HUDEP-2 (cell line): ENCODE results near the gene CACNA1S.

Experiments used
- DNase-seq, 76 experiments: peaks; one replicate each; lab custom pipeline; 2025; ENCODE audit not compliant: unreplicated experiment in 76 of 76; lab: John Stamatoyannopoulos, UW

Gene CACNA1S

DNA sequence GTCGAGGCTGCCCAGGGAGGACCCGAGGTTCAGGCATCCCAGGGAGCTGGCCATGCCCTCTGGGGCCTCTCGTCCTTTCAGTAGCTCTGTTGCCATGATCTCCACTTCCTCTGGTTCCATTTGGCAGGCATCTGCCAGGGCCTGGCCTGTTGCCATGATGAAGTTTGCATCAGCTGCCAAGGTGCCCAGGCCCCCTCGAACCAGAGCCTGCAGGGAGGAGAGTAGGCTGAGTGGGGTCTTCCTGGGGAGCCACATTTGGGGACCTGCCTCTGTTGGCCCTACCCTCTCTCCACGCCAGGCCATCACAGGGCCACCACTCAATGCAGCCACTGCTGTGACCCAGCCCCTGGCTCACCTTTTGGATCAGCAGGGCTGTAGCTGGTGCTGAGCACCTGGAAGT lies 72.3 kb downstream of the CACNA1S start:
- no peak for DNase-seq

DNA sequence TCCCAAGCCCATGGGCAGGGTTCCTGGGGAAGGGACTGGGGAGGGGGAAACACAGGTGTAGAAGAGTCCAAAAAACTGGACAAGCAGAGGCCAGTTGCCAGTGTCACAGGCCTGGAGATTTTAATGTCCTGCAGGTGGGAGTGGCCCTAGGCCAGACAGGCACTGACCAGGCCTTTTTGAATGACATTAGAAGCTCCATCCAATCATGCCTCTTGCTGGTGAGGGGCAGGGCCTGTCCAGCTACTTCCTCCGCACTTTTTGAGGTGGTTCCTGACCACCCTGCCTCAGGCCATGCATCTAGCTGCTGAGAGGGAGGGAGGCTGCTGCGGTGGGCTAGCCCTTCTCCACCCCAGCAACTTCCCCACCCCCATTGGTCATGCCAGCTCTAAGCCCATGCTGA lies 72.8 kb downstream of the CACNA1S start:
- DNase-seq: no peak

DNA sequence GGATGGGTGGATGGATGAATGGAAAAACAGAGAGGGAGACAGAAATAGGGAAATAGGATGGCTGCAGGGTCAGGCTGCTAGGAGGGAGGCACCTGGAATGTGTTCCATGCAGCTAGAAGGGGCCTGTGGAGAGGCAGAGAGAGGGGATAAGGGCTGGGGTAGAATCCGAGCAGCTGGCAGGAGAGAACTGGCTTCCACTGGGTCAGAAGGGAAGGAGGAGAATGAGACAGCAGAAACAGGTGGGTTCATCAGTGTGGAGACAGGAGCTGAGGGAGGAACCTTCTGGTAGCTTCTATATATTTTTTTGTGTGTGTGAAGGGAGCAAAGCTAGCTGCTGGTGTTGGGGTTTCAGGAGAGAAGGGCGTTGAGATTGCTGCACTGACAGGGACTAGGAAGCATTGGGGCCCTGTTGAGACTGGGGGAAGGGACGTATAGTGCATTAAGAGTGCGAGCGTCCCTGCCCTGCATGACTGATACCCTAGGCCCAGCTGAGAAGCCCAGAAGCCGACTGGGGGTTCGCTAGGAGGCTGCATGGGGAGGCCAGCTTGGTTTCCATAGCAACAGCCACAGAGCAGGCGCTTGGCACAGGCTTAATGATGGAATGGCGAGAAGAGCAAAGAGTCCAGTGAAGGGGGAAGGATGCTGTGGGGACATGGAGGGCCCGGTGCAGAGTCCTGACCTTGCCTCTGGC lies 73.9 kb downstream of the CACNA1S start:
- DNase-seq: no peak

DNA sequence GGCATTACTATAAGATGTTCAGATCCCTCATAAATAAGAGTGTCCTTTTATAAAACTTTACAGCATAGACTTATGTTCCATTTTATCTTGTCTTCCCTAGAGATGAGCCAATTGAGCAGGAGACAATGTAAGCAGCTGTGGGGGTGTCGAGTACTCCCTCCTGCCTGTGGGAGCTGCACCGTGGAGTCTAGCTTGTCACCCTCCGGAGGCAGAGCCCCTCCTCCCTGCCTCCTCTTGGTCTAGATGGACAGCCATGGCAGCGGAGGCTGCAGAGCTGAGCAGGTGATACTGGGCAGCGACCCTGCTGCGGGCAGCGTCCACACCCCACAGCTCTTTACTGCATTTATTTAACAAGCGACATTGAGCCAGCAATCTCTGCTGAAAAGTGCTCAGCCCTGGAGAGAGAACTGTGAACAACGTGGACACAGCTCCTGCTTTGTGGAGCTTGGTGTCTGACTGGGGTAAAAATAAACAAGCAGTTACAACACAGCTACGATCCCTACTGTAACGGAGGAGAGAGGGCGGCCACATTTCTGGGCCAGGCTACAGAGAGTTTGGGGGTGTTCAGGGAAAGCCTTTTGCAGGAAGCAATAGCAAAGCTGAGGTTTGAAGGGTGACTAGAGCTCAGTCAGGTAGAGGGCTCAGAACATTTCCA lies 75.9 kb downstream of the CACNA1S start:
- no peak for DNase-seq

DNA sequence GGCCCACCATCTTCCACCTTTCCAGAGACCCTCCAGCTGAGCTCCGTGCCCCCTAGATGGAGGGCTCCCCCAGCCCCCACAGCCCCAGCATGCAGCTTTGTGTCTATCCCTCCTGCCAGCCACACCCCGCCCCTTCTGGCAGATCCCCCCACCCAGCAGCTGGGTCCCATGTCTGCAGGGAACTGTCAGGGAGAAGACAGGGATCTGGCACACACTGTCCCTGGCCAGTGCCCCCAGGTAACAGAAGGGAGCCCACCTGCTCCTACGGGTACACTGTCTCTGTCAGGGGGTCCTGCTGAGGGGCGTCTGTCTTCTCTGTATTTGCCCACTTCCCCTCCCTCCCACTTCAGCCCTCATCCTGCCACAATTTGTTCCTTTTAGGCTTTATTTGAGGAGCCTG lies 77.6 kb downstream of the CACNA1S start:
- DNase-seq: no peak

DNA sequence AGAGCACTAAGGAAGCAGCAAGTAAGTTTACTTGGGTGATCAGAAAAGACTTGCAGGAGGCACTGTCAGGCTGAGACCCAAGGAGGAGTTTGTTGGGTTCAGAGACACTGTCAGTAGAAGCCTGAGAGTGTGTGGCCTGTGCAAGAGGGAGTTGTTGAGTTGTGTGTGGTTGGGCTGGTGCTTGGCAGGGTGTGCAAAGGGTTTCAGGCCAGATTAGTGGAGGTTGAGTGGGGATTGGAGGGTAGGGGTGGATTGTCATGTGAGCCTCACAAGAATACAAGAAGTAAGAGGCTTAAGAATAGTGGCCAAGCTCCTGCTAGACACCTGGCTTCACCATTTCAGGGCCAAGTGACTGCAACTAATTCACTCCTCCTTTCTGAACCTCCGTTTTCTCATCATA lies 79.8 kb downstream of the CACNA1S start:
- DNase-seq: no peak

DNA sequence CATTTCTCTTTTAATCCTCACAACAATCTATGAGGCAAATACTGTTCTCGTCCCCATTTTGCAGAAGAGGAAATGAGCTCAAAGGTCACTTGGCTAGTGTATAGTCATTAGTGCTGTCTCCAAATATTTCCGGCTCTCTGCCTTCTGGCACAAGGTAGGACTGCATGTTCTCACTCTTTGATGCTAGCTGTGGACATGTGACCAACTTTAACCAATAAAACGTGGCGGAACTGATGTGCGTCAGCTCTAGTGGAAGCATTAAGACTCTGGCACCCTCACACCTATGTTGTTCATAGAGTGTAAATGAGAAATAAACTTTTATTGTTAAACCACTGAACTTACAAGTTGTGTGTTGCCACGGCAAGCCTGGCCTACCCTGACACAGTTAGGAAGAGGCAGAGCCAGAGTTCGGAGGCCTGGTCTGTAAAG lies 83.8 kb downstream of the CACNA1S start:
- no peak for DNase-seq

DNA sequence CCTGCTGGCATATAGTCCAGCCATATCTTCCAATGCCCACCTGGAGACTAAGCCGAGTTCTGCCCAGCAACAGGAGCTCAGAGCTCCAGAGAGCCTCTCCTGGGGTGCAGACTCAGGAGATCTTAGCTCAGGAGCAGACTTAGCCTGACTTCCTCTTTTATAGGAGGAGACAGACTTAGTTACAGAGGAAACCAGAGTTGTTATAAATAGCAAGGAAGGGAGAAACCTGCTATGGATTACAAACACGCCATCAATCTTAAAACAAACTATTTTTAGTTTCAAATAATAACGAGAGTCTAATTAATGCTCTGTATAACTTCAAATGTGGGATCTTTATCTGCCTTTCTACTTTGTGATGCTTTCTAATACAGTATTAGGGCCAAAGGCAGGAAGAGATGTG lies 85.4 kb downstream of the CACNA1S start:
- no peak for DNase-seq

DNA sequence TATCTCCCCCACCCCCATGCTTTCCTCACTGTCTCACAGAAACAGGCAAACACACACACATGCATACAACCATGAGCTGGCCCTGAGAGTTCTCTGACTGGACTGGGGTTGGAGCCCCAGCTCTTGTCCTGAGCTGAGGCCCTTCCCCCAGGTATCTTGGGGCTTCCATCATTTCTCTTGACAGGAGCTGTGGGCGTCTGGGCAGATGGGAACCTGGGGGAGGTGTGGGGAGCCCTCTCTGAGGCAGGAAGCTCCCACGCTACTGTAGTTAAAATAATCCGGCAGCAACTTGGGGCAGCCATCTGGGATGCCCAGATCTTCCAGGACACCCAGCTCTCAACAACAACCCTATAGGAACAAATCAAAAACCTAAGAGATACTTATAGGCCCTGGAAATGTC lies 86.0 kb downstream of the CACNA1S start:
- no peak for DNase-seq

DNA sequence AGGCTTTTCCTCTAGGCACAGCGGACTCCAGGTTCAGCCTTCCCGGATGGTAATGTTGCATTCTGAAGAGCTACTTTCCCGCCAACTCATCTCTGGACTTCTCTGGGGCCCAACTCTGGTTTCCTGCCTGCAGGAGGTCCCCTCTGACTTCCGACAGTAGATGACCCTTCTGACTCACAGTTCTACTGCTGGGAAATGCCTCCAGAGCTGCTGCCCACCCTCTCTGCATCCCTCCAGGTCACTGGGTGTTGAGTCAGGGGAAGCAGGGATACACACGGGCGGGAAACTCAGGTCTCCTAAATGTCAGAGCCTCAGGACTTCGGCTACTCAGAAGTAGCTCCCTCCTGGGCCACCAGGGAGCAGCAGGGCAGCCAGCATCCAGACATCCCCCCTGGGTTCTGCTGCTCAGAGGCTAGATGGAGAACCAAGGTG lies 86.6 kb downstream of the CACNA1S start:
- DNase-seq: no peak

DNA sequence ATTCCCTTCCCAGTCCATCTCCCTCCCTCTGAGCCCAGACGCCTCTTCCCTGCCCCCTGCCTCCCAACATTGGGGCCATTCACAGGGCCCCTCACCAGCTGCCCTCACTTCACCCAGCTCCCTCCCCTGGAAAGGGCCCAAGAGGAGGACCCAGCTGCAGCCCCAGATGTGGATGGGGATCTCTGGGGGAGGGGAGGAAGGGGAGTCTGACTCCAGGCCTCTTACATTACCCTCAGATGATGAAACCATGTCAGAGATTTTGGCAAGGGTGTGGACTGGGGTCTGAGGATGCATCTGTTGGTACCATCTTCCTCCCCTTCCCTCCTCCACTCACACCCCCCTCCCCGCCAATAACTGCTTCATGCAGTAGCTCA lies 87.6 kb downstream of the CACNA1S start:
- no peak for DNase-seq

DNA sequence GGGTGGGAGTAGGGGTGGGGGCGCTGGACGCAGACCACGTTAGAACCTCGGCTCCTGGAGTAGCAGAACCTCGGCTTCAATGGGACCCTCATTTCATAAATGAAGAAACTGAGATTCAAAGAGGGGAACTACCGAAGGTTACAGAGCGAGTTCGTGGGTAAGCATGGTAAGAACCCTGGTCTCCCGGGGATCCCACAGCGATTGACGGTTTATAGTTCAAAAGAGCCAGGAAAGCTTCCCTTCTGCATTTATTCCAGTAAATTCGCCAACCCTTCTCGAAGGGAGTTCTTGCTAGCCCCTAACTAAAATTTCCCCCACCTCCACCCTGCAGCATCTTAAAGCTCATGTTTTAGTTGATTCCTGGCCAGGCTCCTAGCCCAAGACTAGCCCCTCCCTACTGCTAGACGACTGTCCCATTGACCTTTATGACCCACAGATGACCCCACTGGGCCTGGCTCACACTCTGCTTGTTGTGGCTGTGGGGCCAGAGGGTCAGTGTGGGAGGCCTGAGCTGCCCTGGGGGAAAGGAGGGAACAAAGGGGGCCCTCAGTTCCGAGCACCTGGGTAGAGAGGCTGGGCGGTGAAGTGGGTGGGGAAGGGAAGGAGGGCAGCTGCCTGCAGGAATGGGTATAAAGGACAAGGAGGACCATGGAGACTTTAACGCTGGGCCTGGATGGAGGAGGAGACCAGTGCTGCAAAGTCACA lies 88.2 kb downstream of the CACNA1S start:
- no peak for DNase-seq

DNA sequence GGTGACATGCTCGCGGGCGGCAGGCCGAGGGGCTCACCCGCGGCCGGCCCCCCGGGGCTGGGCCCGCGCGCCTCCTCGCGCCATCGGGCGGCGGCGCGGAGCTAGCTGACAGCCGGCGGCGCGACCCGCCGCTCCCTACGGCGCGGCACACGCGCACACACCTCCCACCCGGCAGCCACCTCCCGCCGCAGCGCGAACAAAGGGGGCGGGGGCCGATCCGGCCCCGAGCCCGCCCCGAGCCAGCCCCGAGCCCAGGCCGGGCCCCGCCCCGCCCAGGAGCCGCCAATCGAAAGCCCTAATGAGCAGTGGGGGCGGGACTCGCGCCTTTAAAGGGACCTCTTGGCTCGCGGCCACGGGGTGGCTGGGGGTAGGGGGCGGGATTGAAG lies 88.7 kb downstream of the CACNA1S start, which contains the start of gene KIF21B:
KIF21B (minus strand) TSS at position 198 of the 386 bp plus-strand sequence. CDS start 331 bp downstream, outside the sequence.
- peak in 56 of 76 experiments; percentile 2 to 72 (median 44) for DNase-seq

DNA sequence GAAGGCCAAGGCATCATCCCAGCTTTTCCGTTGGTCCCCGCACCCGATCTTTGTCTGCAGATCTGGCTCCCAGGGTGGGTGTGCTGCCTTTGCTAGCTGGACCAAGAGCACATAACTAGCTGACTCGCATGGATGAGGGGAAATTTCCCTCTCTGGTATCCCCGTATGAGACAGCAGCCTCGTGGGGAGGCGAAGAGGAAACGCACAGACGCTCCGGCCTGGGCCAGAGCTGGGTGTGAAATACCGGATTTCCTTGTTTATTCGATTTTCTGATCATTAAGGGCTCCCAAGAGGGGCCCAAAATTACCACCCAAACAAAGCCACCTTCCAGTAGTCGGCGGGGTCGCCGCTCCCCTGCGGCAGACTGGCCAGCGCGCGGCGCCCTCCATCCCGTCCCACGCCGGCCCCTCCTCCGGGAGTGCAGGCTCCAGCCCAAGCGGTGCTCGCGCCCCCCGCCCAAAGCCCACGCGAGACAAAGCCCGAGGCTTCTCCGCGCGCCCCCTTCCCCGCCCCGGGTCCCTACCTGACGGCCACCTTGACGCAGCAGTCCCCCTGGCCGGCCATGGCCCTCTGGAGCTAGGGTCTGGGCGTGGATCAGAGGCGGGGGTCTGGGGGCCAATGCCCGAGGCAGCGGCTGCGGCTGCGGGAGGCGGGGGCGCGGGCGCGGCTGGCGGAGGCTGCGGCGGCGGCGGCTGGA lies 89.3 kb downstream of the CACNA1S start:
- no peak for DNase-seq

DNA sequence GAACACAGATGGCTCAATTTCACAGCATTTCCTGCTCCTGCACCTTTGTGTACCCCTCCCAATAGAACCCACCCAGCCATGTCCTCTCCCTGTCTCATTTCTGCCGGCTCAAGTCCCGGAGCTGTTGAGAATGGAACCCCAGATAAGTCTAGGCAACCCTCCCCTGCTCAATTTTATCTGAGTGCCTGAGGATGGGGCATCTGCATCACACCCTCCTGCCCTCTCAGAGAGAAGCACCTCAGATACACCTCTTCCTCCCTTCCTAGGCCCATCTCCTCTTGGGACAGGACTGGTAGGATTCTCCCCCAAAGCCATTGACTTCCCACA lies 89.8 kb downstream of the CACNA1S start:
- DNase-seq: peak in 4 of 76 experiments; percentile 14 to 26 (median 20)

DNA sequence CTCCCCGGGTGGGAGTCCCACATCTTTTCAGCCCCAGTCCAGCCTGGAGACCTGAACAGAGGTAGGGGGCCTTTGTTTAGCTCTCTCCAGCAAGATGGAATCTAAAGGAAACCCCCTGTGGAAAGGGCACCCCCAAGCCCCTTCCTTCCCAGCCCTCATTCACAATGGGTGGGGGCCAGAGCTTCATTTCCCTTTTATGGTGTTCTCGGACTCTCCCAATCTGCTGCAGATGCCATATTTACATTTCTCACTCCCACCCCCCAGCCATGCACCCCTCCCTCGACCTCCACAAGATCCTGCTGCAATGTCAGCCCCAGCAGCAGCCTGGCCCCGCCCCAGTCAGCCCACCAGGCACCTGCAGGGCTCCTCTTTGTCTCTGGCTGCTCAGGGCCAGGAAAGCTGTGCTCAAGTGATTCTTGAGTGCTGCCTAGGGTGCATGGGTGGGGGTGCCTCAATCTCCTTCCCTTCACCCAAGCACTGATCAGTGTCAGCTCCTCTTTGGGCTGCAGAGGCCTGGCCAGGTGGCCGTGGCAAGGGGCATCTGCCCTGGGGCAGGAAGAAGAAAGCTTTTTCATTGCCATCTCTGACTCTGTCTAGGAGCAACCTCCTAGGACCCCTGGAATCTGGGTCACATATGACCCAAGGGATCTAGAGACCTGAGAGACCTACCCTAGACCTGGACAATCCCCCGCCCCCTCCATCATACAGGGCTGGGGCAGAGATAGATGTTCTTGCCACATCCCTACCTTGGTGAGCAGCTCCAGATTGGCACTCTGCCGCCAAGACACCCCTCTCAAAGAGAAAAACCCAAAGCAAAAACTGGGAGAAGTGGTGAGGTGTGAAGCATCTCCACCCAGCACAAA lies 90.4 kb downstream of the CACNA1S start:
- no peak for DNase-seq

DNA sequence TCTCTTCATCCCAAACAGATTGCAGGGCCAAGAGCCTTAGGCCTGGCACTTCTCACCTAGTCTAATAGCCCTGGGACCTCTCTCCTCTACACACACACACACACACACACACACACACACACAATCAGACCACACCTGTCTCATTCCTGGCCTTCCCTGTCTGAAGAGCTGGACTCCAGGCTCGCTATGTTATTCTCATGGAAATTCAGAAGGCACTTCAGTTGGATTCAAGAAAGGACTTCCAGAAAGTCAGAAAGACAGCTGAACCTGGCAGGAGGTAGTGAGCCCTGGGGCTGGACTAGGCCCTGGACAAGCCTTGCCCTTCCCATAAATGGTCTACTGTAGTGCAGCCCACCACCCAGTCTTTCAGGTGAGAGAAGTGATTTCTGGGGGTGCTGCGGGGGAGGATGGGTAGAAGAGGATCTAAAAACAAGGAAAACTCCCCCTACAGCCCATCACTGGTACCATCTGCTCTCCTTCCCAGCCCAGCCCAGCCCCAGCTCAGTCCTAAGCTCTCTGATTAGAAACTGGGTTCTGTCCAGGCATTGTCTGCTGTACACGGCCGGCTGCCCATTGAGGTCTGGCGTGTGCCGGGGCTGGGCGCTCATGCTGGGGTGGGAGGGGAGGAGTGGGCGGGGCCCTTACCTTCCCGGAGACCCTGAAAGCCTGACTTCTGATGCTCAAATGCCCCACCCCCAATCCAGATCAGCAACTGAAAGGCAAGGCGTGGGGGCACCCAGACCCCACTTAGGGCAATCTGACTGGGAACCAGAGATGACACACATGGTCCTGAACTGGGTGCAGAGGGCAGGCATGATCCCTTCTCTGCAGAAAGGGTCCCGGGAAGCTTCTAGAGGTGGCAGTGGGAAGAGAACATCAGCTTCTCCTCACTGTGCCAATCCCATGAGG lies 91.3 kb downstream of the CACNA1S start:
- peak in 30 of 76 experiments; percentile 1 to 57 (median 28) for DNase-seq

DNA sequence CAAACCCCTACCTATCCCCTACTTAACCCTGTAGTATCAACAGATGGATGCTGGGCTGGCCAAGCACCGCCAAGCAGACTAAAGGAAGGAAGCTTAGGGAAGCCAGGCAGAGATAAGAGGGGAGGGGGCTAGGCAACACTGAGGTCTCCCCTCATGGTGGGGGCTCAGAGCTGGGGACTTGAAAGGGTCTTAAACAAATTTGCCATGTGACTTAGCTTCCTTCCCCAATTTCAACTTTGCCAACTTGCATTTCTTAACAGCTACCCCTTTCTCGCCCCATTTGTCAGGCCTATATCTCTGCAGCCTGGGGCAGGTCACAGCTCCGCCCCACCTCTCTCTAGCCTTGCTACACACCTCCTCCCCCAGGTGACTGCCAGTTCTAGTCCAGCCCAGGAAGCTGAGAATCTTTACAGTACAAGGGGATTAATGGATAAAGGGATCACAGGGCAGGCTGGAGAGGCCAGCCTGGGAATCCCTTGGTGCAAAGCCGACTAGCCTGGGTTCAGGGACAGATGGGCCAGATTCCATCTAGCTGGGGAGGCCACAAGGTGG lies 92.1 kb downstream of the CACNA1S start:
- no peak for DNase-seq
